DOHH2 (cell line): ENCODE measurements around the gene PF4V1.

ENCODE experiments used
- EZH2phosphoT487 ChIP-seq: fragments of 200-600 bp; sonication (generic); IDR thresholded peaks from 2 replicates; pipeline ENCODE4 v1.6.1; 2017; ENCODE audit warnings: borderline replicate concordance, mild to moderate bottlenecking, antibody characterized with exemption, low read length, moderate library complexity, mixed read lengths
- TF ChIP-seq, protein P1 (sequence below): fragments of 200-600 bp; sonication (generic); IDR thresholded peaks from one replicate; pipeline ENCODE4 v1.5.1; 2014; ENCODE audit warnings: antibody characterized with exemption, mild to moderate bottlenecking, low read depth, low read length; ENCODE audit not compliant: poor library complexity, severe bottlenecking

DNA sequence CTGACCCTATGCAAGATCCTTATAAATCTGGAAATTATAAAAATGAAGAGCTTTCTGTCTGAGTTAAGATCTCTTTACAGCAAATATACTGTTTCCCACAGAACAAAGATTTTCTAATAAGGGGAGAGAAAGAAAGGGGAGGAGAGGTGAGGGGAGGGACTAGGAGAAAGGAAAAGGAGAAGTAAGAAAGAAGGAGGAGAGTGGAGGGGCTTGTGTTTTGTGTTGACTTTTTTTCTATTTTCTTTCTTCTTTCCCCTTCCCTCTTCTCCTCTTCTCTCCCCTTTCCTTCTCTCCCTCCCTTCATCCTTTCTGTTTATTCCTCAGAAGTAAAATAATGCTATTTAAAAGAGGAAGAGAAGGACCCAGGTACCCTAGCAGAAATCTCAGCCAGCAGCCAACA lies 10.4 kb upstream of the PF4V1 start:
- TF ChIP-seq, protein P1, sequence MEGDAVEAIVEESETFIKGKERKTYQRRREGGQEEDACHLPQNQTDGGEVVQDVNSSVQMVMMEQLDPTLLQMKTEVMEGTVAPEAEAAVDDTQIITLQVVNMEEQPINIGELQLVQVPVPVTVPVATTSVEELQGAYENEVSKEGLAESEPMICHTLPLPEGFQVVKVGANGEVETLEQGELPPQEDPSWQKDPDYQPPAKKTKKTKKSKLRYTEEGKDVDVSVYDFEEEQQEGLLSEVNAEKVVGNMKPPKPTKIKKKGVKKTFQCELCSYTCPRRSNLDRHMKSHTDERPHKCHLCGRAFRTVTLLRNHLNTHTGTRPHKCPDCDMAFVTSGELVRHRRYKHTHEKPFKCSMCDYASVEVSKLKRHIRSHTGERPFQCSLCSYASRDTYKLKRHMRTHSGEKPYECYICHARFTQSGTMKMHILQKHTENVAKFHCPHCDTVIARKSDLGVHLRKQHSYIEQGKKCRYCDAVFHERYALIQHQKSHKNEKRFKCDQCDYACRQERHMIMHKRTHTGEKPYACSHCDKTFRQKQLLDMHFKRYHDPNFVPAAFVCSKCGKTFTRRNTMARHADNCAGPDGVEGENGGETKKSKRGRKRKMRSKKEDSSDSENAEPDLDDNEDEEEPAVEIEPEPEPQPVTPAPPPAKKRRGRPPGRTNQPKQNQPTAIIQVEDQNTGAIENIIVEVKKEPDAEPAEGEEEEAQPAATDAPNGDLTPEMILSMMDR: no peak
- no peak for TF ChIP-seq EZH2phosphoT487
